HEK293 (cell line): ENCODE data around the gene HSD3B2.

Source experiments
- CTCF ChIA-PET: fragments of 350-600 bp; formaldehyde crosslinking; extraction: SDS; loops from one replicate; lab custom pipeline; 2021; ENCODE audit warnings: antibody characterized with exemption; lab: Yijun Ruan, JAX
- POLR2A ChIA-PET: fragments of 300-600 bp; formaldehyde crosslinking; extraction: SDS; loops from one replicate; lab custom pipeline; 2020; ENCODE audit warnings: antibody characterized with exemption, inconsistent platforms; lab: Yijun Ruan, JAX
- H3K27ac ChIP-seq: fragments of 200-500 bp; sonication (Bioruptor generic); 2 replicates; pipeline ENCODE4 v1.5.1; 2014; ENCODE audit warnings: low read depth, low read length, control low read depth, inconsistent platforms; ENCODE audit errors: extremely low read depth
- H3K36me3 ChIP-seq, 2 experiments: fragments of 200-500 bp in 1 of 2; sonication (Bioruptor generic) in 1 of 2; 1 replicate in 1 of 2; 2 replicates in 1 of 2; pipeline ENCODE4 v1.5.1; 2014 to 2017; ENCODE audit warnings: inconsistent platforms in 2 of 2, low read length in 2 of 2; ENCODE audit not compliant: control insufficient read depth in 2 of 2, insufficient read depth in 1 of 2
- H3K4me1 ChIP-seq: fragments of 200-500 bp; sonication (Bioruptor generic); 2 replicates; pipeline ENCODE4 v1.5.1; 2014; ENCODE audit warnings: mild to moderate bottlenecking, low read length, inconsistent platforms; ENCODE audit not compliant: control insufficient read depth, insufficient read depth
- H3K4me3 ChIP-seq: 2 replicates; pipeline ENCODE4 v1.5.1; 2011; ENCODE audit warnings: low read depth, mild to moderate bottlenecking, control low read depth, low read length, moderate library complexity
- H3K9me3 ChIP-seq: fragments of 200-500 bp; sonication (Bioruptor generic); 2 replicates; pipeline ENCODE4 v1.5.1; 2014; ENCODE audit warnings: low read depth, low read length, inconsistent platforms; ENCODE audit not compliant: control insufficient read depth, insufficient read depth
- BCL11B ChIP-seq: fragments of 450-650 bp; formaldehyde crosslinking; IDR thresholded peaks from 2 replicates; pipeline ENCODE4 v1.5.1; 2016; ENCODE audit warnings: low read depth, missing biosample characterization, missing genetic modification characterization
- FEZF1 ChIP-seq: fragments of 450-650 bp; formaldehyde crosslinking; IDR thresholded peaks from 2 replicates; pipeline ENCODE4 v1.5.1; 2016; ENCODE audit warnings: missing biosample characterization, missing genetic modification characterization
- ZBTB1 ChIP-seq: fragments of 450-650 bp; formaldehyde crosslinking; IDR thresholded peaks from 2 replicates; pipeline ENCODE4 v1.5.1; 2016; ENCODE audit warnings: missing biosample characterization, missing genetic modification characterization
- ZBTB21 ChIP-seq: fragments of 450-650 bp; formaldehyde crosslinking; IDR thresholded peaks from 2 replicates; pipeline ENCODE4 v1.5.1; 2017; ENCODE audit warnings: missing biosample characterization, missing genetic modification characterization
- ZNF155 ChIP-seq: fragments of 450-650 bp; formaldehyde crosslinking; IDR thresholded peaks from 2 replicates; pipeline ENCODE4 v1.5.1; 2016; ENCODE audit warnings: missing biosample characterization, missing genetic modification characterization
- ZNF19 ChIP-seq: fragments of 450-650 bp; formaldehyde crosslinking; IDR thresholded peaks from 2 replicates; pipeline ENCODE4; 2016; ENCODE audit warnings: missing biosample characterization, missing genetic modification characterization, low read depth
- ZNF366 ChIP-seq: fragments of 450-650 bp; formaldehyde crosslinking; conservative IDR thresholded peaks from 2 replicates; pipeline ENCODE4 v1.5.1; 2016; ENCODE audit warnings: missing biosample characterization, missing genetic modification characterization
- ZNF394 ChIP-seq: fragments of 450-650 bp; formaldehyde crosslinking; IDR thresholded peaks from 2 replicates; pipeline ENCODE4 v1.5.1; 2016; ENCODE audit warnings: missing biosample characterization, missing genetic modification characterization, mild to moderate bottlenecking, moderate library complexity, borderline replicate concordance
- ZNF416 ChIP-seq: fragments of 450-650 bp; formaldehyde crosslinking; IDR thresholded peaks from 2 replicates; pipeline ENCODE4 v1.5.1; 2016; ENCODE audit warnings: missing biosample characterization, missing genetic modification characterization
- ZNF560 ChIP-seq: fragments of 450-650 bp; formaldehyde crosslinking; IDR thresholded peaks from 2 replicates; pipeline ENCODE4 v1.5.1; 2017; ENCODE audit warnings: missing biosample characterization, missing genetic modification characterization, borderline replicate concordance
- ZNF626 ChIP-seq: fragments of 450-650 bp; sonication (Bioruptor Pico); formaldehyde crosslinking; IDR thresholded peaks from 2 replicates; pipeline ENCODE4 v1.5.1; 2018; ENCODE audit warnings: missing biosample characterization, missing genetic modification characterization, inconsistent platforms
- TF ChIP-seq, protein P1 (sequence below): fragments of 450-650 bp; formaldehyde crosslinking; IDR thresholded peaks from 2 replicates; pipeline ENCODE4 v1.5.1; 2016; ENCODE audit warnings: missing biosample characterization, missing genetic modification characterization
- TF ChIP-seq, protein P2 (sequence below): fragments of 450-650 bp; formaldehyde crosslinking; IDR thresholded peaks from 2 replicates; pipeline ENCODE4 v1.5.1; 2017; ENCODE audit warnings: missing biosample characterization, missing genetic modification characterization
- TF ChIP-seq, protein P3 (sequence below): fragments of 450-650 bp; formaldehyde crosslinking; IDR thresholded peaks from 2 replicates; pipeline ENCODE4 v1.5.1; 2017; ENCODE audit warnings: missing biosample characterization, missing genetic modification characterization
- TF ChIP-seq, protein P4 (sequence below): fragments of 450-650 bp; formaldehyde crosslinking; IDR thresholded peaks from 2 replicates; pipeline ENCODE4 v1.5.1; 2016; ENCODE audit warnings: missing biosample characterization, missing genetic modification characterization, borderline replicate concordance

The HSD3B2 gene

DNA sequence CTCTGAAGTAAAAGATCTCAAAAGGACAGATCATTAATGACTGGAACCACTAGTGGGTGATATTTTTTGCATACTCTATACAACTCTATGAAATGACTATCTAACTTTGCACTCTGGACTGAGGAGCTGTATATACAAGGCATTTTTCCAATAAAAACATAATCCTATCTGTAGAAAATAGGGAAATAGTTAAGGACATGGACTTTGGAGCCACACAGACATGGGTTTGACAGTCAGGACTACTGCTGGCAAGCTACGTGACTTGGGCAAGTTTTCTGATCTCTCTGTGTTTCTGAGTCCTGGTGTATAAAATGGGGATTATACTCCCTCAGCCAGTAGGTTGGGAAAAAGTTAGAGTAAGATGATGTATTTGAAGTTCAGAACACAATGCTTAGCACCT is 20.9 kb upstream of the HSD3B2 start (continued):
- TF ChIP-seq, protein P1, sequence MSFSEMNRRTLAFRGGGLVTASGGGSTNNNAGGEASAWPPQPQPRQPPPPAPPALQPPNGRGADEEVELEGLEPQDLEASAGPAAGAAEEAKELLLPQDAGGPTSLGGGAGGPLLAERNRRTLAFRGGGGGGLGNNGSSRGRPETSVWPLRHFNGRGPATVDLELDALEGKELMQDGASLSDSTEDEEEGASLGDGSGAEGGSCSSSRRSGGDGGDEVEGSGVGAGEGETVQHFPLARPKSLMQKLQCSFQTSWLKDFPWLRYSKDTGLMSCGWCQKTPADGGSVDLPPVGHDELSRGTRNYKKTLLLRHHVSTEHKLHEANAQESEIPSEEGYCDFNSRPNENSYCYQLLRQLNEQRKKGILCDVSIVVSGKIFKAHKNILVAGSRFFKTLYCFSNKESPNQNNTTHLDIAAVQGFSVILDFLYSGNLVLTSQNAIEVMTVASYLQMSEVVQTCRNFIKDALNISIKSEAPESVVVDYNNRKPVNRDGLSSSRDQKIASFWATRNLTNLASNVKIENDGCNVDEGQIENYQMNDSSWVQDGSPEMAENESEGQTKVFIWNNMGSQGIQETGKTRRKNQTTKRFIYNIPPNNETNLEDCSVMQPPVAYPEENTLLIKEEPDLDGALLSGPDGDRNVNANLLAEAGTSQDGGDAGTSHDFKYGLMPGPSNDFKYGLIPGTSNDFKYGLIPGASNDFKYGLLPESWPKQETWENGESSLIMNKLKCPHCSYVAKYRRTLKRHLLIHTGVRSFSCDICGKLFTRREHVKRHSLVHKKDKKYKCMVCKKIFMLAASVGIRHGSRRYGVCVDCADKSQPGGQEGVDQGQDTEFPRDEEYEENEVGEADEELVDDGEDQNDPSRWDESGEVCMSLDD (tag by site-specific recombination), result no peak
- TF ChIP-seq ZNF155 (tag by site-specific recombination) (no peak), BCL11B (no peak)

DNA sequence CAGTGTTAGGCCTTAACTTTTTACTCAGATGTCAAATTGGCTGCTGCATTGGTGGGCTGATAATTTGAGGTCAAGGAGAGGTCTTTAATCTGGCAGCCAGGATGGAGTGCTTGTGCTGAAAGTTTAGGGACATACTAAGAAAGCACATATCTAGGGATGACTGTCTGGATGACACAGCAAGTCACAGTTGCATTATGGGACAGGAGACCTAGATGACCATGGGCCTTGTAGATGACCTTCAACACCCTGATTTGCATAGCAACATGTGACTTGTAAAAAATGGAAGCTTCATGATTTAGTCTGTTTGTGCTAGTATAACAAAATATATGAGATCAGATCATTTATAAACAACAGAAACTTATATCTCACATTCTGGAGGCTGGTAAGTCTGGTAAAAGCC is 18.0 kb upstream of the HSD3B2 start:
- TF ChIP-seq ZNF416 (tag by site-specific recombination), result no peak
- no peak for TF ChIP-seq FEZF1
- no peak for TF ChIP-seq ZNF394 (tag by site-specific recombination)
- no peak for TF ChIP-seq ZNF626 (tag by site-specific recombination)
- TF ChIP-seq, protein P2, sequence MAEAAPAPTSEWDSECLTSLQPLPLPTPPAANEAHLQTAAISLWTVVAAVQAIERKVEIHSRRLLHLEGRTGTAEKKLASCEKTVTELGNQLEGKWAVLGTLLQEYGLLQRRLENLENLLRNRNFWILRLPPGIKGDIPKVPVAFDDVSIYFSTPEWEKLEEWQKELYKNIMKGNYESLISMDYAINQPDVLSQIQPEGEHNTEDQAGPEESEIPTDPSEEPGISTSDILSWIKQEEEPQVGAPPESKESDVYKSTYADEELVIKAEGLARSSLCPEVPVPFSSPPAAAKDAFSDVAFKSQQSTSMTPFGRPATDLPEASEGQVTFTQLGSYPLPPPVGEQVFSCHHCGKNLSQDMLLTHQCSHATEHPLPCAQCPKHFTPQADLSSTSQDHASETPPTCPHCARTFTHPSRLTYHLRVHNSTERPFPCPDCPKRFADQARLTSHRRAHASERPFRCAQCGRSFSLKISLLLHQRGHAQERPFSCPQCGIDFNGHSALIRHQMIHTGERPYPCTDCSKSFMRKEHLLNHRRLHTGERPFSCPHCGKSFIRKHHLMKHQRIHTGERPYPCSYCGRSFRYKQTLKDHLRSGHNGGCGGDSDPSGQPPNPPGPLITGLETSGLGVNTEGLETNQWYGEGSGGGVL (tag by site-specific recombination), result no peak
- Histone ChIP-seq H3K4me1 (0 out of 2 replicates have a peak, but pooled peaks cover 2% of the 10 kb centered on the region), H3K27ac (no peak overlapping the region), H3K36me3 (no peaks in the 10 kb centered on the region), H3K9me3 (no peaks in the 10 kb centered on the region), H3K4me3 (no peak overlapping the region)
- CTCF ChIA-PET, result no interaction called here
- POLR2A ChIA-PET, result no interaction called here

DNA sequence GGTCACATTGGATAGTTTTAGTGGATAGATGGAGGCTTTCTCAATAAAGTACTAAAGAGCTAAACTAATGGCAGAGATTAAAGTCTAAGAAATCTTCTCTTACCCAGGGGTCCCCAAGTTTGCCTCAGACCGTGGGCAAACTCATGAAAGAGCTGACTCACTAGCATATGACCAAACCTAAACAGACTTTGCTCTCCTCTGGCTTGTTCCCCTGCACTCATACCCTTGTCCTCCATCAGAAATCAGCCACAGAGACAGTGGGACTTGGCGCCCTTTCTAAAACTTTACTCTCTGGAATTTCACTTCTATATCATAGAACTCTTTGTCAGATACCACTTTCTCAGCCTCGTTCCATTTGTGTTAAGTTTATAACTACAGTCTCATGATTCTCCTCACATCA is 17.0 kb upstream of the HSD3B2 start:
- H3K27ac ChIP-seq, result no peak overlapping the region
- TF ChIP-seq ZNF560 (no peak), ZBTB21 (tag by site-specific recombination) (no peak), ZNF366 (tag by site-specific recombination) (no peak), ZNF19 (tag by site-specific recombination) (no peak), ZBTB1 (no peak)
- TF ChIP-seq, protein P3, sequence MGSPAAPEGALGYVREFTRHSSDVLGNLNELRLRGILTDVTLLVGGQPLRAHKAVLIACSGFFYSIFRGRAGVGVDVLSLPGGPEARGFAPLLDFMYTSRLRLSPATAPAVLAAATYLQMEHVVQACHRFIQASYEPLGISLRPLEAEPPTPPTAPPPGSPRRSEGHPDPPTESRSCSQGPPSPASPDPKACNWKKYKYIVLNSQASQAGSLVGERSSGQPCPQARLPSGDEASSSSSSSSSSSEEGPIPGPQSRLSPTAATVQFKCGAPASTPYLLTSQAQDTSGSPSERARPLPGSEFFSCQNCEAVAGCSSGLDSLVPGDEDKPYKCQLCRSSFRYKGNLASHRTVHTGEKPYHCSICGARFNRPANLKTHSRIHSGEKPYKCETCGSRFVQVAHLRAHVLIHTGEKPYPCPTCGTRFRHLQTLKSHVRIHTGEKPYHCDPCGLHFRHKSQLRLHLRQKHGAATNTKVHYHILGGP (tag by site-specific recombination), result no peak
- TF ChIP-seq, protein P4, sequence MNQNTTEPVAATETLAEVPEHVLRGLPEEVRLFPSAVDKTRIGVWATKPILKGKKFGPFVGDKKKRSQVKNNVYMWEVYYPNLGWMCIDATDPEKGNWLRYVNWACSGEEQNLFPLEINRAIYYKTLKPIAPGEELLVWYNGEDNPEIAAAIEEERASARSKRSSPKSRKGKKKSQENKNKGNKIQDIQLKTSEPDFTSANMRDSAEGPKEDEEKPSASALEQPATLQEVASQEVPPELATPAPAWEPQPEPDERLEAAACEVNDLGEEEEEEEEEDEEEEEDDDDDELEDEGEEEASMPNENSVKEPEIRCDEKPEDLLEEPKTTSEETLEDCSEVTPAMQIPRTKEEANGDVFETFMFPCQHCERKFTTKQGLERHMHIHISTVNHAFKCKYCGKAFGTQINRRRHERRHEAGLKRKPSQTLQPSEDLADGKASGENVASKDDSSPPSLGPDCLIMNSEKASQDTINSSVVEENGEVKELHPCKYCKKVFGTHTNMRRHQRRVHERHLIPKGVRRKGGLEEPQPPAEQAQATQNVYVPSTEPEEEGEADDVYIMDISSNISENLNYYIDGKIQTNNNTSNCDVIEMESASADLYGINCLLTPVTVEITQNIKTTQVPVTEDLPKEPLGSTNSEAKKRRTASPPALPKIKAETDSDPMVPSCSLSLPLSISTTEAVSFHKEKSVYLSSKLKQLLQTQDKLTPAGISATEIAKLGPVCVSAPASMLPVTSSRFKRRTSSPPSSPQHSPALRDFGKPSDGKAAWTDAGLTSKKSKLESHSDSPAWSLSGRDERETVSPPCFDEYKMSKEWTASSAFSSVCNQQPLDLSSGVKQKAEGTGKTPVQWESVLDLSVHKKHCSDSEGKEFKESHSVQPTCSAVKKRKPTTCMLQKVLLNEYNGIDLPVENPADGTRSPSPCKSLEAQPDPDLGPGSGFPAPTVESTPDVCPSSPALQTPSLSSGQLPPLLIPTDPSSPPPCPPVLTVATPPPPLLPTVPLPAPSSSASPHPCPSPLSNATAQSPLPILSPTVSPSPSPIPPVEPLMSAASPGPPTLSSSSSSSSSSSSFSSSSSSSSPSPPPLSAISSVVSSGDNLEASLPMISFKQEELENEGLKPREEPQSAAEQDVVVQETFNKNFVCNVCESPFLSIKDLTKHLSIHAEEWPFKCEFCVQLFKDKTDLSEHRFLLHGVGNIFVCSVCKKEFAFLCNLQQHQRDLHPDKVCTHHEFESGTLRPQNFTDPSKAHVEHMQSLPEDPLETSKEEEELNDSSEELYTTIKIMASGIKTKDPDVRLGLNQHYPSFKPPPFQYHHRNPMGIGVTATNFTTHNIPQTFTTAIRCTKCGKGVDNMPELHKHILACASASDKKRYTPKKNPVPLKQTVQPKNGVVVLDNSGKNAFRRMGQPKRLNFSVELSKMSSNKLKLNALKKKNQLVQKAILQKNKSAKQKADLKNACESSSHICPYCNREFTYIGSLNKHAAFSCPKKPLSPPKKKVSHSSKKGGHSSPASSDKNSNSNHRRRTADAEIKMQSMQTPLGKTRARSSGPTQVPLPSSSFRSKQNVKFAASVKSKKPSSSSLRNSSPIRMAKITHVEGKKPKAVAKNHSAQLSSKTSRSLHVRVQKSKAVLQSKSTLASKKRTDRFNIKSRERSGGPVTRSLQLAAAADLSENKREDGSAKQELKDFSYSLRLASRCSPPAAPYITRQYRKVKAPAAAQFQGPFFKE (tag by site-specific recombination), result no peak
- POLR2A ChIA-PET, result no interaction called here
- CTCF ChIA-PET, result interaction anchor here (0.6 kb wide), 2 partner anchors 12 to 111 kb away, joined by 3 read pairs; no protein-coding TSS in a partner anchor
- H3K9me3 ChIP-seq, result no peaks in the 10 kb centered on the region
- H3K4me1 ChIP-seq, result 0 out of 2 replicates have a peak, but pooled peaks cover 2% of the 10 kb centered on the region
- no peaks in the 10 kb centered on the region for H3K36me3 ChIP-seq
- no peak overlapping the region for H3K4me3 ChIP-seq
